Gastroesophageal sphincter (tissue), 4 donors: ENCODE data around the gene MICU2. TPM values are rescaled to one million over a fixed set of nuclear protein-coding genes. Genes with fewer than 3 reads are reported as not detected.

Source experiments
- ATAC-seq: fragments of 150-250 bp; one replicate; pipeline ENCODE4 v1.9.1; 2016; ENCODE audit warnings: mild to moderate bottlenecking, moderate library complexity
- H3K27ac ChIP-seq, 4 donors: fragments of 200-600 bp; sonication (generic) in 3 of 4; 1 replicate in 3 of 4; 2 replicates in 1 of 4; pipeline ENCODE4 v1.5.1; 2016 to 2019
- H3K27me3 ChIP-seq: fragments of 200-600 bp; sonication (generic); one replicate; pipeline ENCODE4 v1.5.1; 2019
- H3K36me3 ChIP-seq, 2 donors: fragments of 200-600 bp; sonication (generic); one replicate each; pipeline ENCODE4 v1.5.1; 2019; ENCODE audit warnings: control low read depth in 1 of 2
- H3K4me1 ChIP-seq, 3 donors: fragments of 200-600 bp; sonication (generic); 1 replicate in 2 of 3; 2 replicates in 1 of 3; pipeline ENCODE4 v1.5.1; 2016 to 2019; ENCODE audit warnings: control low read depth in 2 of 3
- H3K4me3 ChIP-seq, 2 donors: fragments of 200-600 bp; sonication (generic); one replicate each; pipeline ENCODE4 v1.5.1; 2019; ENCODE audit warnings: mild to moderate bottlenecking in 1 of 2, moderate library complexity in 1 of 2
- H3K9me3 ChIP-seq, 3 donors: fragments of 200-600 bp; sonication (generic); one replicate each; pipeline ENCODE4 v1.5.1; 2017 to 2019; ENCODE audit warnings: control low read depth in 2 of 3
- CTCF ChIP-seq, 4 experiments: fragments of 200-600 bp in 2 of 4; fragments of 450-650 bp in 2 of 4; sonication (generic) in 1 of 4; IDR thresholded peaks; one replicate each; pipeline ENCODE4 v1.5.1; 2017 to 2019; ENCODE audit warnings: antibody characterized with exemption in 4 of 4, mild to moderate bottlenecking in 2 of 4, moderate library complexity in 2 of 4
- EP300 ChIP-seq: sonication (generic); formaldehyde crosslinking; IDR thresholded peaks from one replicate; pipeline ENCODE4 v1.6.1; 2017; ENCODE audit warnings: antibody characterized with exemption, mild to moderate bottlenecking
- POLR2A ChIP-seq, 2 donors: fragments of 450-650 bp; IDR thresholded peaks; one replicate each; pipeline ENCODE4 v1.6.1; 2017; ENCODE audit warnings: antibody characterized with exemption in 2 of 2, mild to moderate bottlenecking in 2 of 2, moderate library complexity in 1 of 2
- POLR2AphosphoS5 ChIP-seq: sonication (generic); formaldehyde crosslinking; IDR thresholded peaks from one replicate; pipeline ENCODE4 v1.6.1; 2017; ENCODE audit warnings: antibody characterized with exemption
- WGBS, 2 donors: methylation state at CpG; one replicate each; pipeline ENCODE4 v1.1.5; 2018; ENCODE audit warnings: low coverage in 1 of 2; 5-methylcytosine and 5-hydroxymethylcytosine counted together
- total RNA-seq, 4 donors: library from RNA; depleted of rRNA; stranded (reverse); fragments of >200 nt; gene quantifications; one replicate each; pipeline ENCODE4 v1.1.0, GENCODE V29; 2016

The MICU2 gene
- total RNA-seq, 4 donors from 2014 or later = 35.2 to 67.7 (median 42.0) TPM

- peaks cover 0 to 23% of the 10 kb centered on the region in 2 donors for H3K36me3 ChIP-seq
- H3K27me3 ChIP-seq = no peaks in the 10 kb centered on the region
- no peaks in the 10 kb centered on the region for H3K9me3 ChIP-seq
- H3K4me3 ChIP-seq = no peak overlapping the region
- peaks cover 0 to 10% (median 0%) of the 10 kb centered on the region in 3 donors for H3K4me1 ChIP-seq
- TF ChIP-seq POLR2A (IDR thresholded peaks at IDR 0.05) = no peak
- no peak for TF ChIP-seq POLR2AphosphoS5
- TF ChIP-seq EP300 = no peak
- TF ChIP-seq CTCF (IDR thresholded peaks at IDR 0.05) = no peak
- no peak for ATAC-seq
- H3K27ac ChIP-seq = no peak overlapping the region
These were observed 62.7 kb downstream of the MICU2 start for GRCh38 chr13:21541271-21541670.

GRCh38 chr13:21539687-21540086 is 64.3 kb downstream of the MICU2 start:
- no peak overlapping the region for H3K4me3 ChIP-seq
- peaks cover 0 to 10% (median 0%) of the 10 kb centered on the region in 3 donors for H3K4me1 ChIP-seq
- H3K27ac ChIP-seq = no peak overlapping the region
- peaks cover 0 to 15% of the 10 kb centered on the region in 2 donors for H3K36me3 ChIP-seq
- no peaks in the 10 kb centered on the region for H3K27me3 ChIP-seq
- no peaks in the 10 kb centered on the region for H3K9me3 ChIP-seq
- ATAC-seq = no peak
- TF ChIP-seq POLR2A (IDR thresholded peaks at IDR 0.05) (no peak), POLR2AphosphoS5 (no peak), CTCF (IDR thresholded peaks at IDR 0.05) (no peak), EP300 (no peak)

- Histone ChIP-seq H3K27me3 (no peaks in the 10 kb centered on the region), H3K27ac (no peak overlapping the region), H3K4me1 (peaks cover 0 to 10% (median 0%) of the 10 kb centered on the region in 3 donors), H3K4me3 (no peak overlapping the region), H3K9me3 (no peaks in the 10 kb centered on the region), H3K36me3 (peaks cover 0 to 17% of the 10 kb centered on the region in 2 donors)
- TF ChIP-seq EP300 = no peak
- TF ChIP-seq POLR2A (IDR thresholded peaks at IDR 0.05) = no peak
- no peak for TF ChIP-seq CTCF (IDR thresholded peaks at IDR 0.05)
- no peak for TF ChIP-seq POLR2AphosphoS5
- no peak for ATAC-seq
- WGBS, 2 donors = 100% methylated on average over 1 of the region's 1 CpG; no CpG with 5 or more reads in 1 of the 2 donors
These were observed 65.2 kb downstream of the MICU2 start for GRCh38 chr13:21538753-21539152.

GRCh38 chr13:21538280-21538679 is 65.7 kb downstream of the MICU2 start:
- Histone ChIP-seq H3K4me3 (no peak overlapping the region), H3K27me3 (no peaks in the 10 kb centered on the region), H3K9me3 (no peaks in the 10 kb centered on the region), H3K36me3 (peaks cover 0 to 22% of the 10 kb centered on the region in 2 donors), H3K27ac (no peak overlapping the region), H3K4me1 (peaks cover 0 to 10% (median 0%) of the 10 kb centered on the region in 3 donors)
- TF ChIP-seq POLR2A (IDR thresholded peaks at IDR 0.05) = no peak
- no peak for TF ChIP-seq CTCF (IDR thresholded peaks at IDR 0.05)
- TF ChIP-seq POLR2AphosphoS5 = no peak
- WGBS, 2 donors = 92 to 100% methylated on average over 1 to 3 of the region's 4 CpGs
- no peak for ATAC-seq

- WGBS, 2 donors = 80 to 100% methylated on average over 1 of the region's 1 CpG
- TF ChIP-seq CTCF (IDR thresholded peaks at IDR 0.05) (no peak), POLR2AphosphoS5 (no peak), POLR2A (IDR thresholded peaks at IDR 0.05) (no peak), EP300 (no peak)
These were observed 66.9 kb downstream of the MICU2 start for GRCh38 chr13:21537105-21537504.

More at GRCh38 chr13:21537105-21537504, 66.9 kb downstream of the MICU2 start:
- Histone ChIP-seq H3K4me3 (no peak overlapping the region), H3K4me1 (peaks cover 0 to 4% (median 0%) of the 10 kb centered on the region in 3 donors), H3K27ac (no peak overlapping the region), H3K27me3 (no peaks in the 10 kb centered on the region), H3K9me3 (no peaks in the 10 kb centered on the region), H3K36me3 (peaks cover 0 to 22% of the 10 kb centered on the region in 2 donors)
- ATAC-seq = no peak
